ENCODE data around the gene PLAC9.

DNA sequence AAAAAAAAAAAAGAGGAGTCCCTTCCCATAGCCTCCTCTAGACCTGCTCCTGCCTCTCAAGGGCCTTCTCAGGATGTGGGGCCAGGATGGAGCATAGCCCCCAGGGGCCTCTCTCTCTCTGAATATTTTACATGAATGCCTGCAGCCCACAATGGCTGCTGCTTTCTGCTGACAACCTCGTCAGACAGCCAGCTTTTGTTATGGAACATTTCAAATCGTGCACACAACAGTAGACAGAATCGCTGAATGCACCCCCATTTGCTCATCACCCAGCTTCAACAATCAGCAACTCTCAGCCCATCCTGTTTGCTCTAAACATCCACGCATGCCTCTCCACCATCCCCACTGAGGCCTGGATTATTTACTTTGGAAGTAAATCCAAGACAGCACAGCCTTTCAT is 5.4 kb downstream of the PLAC9 start:
- TF ChIP-seq, protein P1, sequence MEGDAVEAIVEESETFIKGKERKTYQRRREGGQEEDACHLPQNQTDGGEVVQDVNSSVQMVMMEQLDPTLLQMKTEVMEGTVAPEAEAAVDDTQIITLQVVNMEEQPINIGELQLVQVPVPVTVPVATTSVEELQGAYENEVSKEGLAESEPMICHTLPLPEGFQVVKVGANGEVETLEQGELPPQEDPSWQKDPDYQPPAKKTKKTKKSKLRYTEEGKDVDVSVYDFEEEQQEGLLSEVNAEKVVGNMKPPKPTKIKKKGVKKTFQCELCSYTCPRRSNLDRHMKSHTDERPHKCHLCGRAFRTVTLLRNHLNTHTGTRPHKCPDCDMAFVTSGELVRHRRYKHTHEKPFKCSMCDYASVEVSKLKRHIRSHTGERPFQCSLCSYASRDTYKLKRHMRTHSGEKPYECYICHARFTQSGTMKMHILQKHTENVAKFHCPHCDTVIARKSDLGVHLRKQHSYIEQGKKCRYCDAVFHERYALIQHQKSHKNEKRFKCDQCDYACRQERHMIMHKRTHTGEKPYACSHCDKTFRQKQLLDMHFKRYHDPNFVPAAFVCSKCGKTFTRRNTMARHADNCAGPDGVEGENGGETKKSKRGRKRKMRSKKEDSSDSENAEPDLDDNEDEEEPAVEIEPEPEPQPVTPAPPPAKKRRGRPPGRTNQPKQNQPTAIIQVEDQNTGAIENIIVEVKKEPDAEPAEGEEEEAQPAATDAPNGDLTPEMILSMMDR (conservative IDR thresholded peaks at IDR 0.05; ENCODE audit: low read depth in 2 of 2) = no peak
- TF ChIP-seq, protein P2, sequence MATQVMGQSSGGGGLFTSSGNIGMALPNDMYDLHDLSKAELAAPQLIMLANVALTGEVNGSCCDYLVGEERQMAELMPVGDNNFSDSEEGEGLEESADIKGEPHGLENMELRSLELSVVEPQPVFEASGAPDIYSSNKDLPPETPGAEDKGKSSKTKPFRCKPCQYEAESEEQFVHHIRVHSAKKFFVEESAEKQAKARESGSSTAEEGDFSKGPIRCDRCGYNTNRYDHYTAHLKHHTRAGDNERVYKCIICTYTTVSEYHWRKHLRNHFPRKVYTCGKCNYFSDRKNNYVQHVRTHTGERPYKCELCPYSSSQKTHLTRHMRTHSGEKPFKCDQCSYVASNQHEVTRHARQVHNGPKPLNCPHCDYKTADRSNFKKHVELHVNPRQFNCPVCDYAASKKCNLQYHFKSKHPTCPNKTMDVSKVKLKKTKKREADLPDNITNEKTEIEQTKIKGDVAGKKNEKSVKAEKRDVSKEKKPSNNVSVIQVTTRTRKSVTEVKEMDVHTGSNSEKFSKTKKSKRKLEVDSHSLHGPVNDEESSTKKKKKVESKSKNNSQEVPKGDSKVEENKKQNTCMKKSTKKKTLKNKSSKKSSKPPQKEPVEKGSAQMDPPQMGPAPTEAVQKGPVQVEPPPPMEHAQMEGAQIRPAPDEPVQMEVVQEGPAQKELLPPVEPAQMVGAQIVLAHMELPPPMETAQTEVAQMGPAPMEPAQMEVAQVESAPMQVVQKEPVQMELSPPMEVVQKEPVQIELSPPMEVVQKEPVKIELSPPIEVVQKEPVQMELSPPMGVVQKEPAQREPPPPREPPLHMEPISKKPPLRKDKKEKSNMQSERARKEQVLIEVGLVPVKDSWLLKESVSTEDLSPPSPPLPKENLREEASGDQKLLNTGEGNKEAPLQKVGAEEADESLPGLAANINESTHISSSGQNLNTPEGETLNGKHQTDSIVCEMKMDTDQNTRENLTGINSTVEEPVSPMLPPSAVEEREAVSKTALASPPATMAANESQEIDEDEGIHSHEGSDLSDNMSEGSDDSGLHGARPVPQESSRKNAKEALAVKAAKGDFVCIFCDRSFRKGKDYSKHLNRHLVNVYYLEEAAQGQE (IDR thresholded peaks at IDR 0.05; ENCODE audit: unreplicated experiment) = no peak
- TF ChIP-seq EZH2 (IDR thresholded peaks at IDR 0.05; ENCODE audit: low read depth, unreplicated experiment) (no peak), EZH2phosphoT487 (IDR thresholded peaks at IDR 0.05; ENCODE audit: unreplicated experiment) (no peak), POLR2AphosphoS5 (IDR thresholded peaks at IDR 0.05; ENCODE audit: low read depth) (no peak), JUNB (IDR thresholded peaks at IDR 0.05; ENCODE audit: unreplicated experiment) (no peak), CREB1 (CRISPR knock-in tag; IDR thresholded peaks at IDR 0.05; ENCODE audit: low read depth) (no peak), ZNF331 (CRISPR knock-in tag; IDR thresholded peaks at IDR 0.05; ENCODE audit: low read depth) (no peak), ZNF114 (CRISPR knock-in tag; IDR thresholded peaks at IDR 0.05) (no peak), NANOG (IDR thresholded peaks at IDR 0.05; ENCODE audit: borderline replicate concordance) (no peak), STAT1 (IDR thresholded peaks at IDR 0.05; ENCODE audit: unreplicated experiment) (no peak)
- TF ChIP-seq, protein P3, sequence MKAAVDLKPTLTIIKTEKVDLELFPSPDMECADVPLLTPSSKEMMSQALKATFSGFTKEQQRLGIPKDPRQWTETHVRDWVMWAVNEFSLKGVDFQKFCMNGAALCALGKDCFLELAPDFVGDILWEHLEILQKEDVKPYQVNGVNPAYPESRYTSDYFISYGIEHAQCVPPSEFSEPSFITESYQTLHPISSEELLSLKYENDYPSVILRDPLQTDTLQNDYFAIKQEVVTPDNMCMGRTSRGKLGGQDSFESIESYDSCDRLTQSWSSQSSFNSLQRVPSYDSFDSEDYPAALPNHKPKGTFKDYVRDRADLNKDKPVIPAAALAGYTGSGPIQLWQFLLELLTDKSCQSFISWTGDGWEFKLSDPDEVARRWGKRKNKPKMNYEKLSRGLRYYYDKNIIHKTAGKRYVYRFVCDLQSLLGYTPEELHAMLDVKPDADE (IDR thresholded peaks at IDR 0.05) = no peak
